ENCODE data around the gene BRIP1. TPM values are rescaled to one million over a fixed set of nuclear protein-coding genes. Genes with fewer than 3 reads are reported as not detected.

Gene BRIP1
- total and polyA plus RNA-seq, 4 donors, result 0.21 to 4.3 (median 0.82) TPM

- no peak for DNase-seq
- Histone ChIP-seq H3K4me1 (ENCODE audit: control insufficient read depth in 5 of 5, insufficient read depth in 5 of 5, low read length in 5 of 5) (no peaks in the 10 kb centered on the region), H3K9me3 (ENCODE audit: control insufficient read depth in 4 of 4, insufficient read depth in 3 of 4, low read length in 3 of 4) (peaks cover 0 to 7% (median under 1%) of the 10 kb centered on the region in 4 donors), H3K27me3 (ENCODE audit: control insufficient read depth in 3 of 3, insufficient read depth in 3 of 3, low read length in 2 of 3) (no peaks in the 10 kb centered on the region), H3K36me3 (ENCODE audit: control insufficient read depth in 4 of 4, insufficient read depth in 4 of 4, low read length in 4 of 4) (peaks cover 0 to 22% (median 5%) of the 10 kb centered on the region in 4 donors), H3K4me3 (no peak overlapping the region), H3K27ac (ENCODE audit: low read depth in 1 of 2, low read length in 1 of 2) (no peak overlapping the region), H3K9ac (ENCODE audit: insufficient read depth in 1 of 2, low read length in 2 of 2) (no peak overlapping the region)
- no peak for ATAC-seq (ENCODE audit: insufficient read depth, low FRiP score)
- TF ChIP-seq CTCF (IDR thresholded peaks at IDR 0.05; ENCODE audit: control extremely low read depth, extremely low read depth), result no peak
Observed at GRCh38 chr17:61736438-61736837, 126.9 kb downstream of the BRIP1 start.

- H3K27ac ChIP-seq (ENCODE audit: low read depth in 1 of 2, low read length in 1 of 2), result no peak overlapping the region
- H3K9ac ChIP-seq (ENCODE audit: insufficient read depth in 1 of 2, low read length in 2 of 2), result no peak overlapping the region
- ATAC-seq (ENCODE audit: insufficient read depth, low FRiP score) (no peak), DNase-seq (no peak)
- H3K4me1 ChIP-seq (ENCODE audit: control insufficient read depth in 5 of 5, insufficient read depth in 5 of 5, low read length in 5 of 5), result no peaks in the 10 kb centered on the region
- no peak for TF ChIP-seq CTCF (IDR thresholded peaks at IDR 0.05; ENCODE audit: control extremely low read depth, extremely low read depth)
- 97% methylated on average over 2 of the region's 2 CpGs for WGBS, 2 donors
- peaks cover 0 to 2% (median 0%) of the 10 kb centered on the region in 4 donors for H3K9me3 ChIP-seq (ENCODE audit: control insufficient read depth in 4 of 4, insufficient read depth in 3 of 4, low read length in 3 of 4)
- H3K4me3 ChIP-seq, result no peak overlapping the region
- H3K27me3 ChIP-seq (ENCODE audit: control insufficient read depth in 3 of 3, insufficient read depth in 3 of 3, low read length in 2 of 3), result no peaks in the 10 kb centered on the region
- peaks cover 0 to 15% (median 4%) of the 10 kb centered on the region in 4 donors for H3K36me3 ChIP-seq (ENCODE audit: control insufficient read depth in 4 of 4, insufficient read depth in 4 of 4, low read length in 4 of 4)
Observed at GRCh38 chr17:61735807-61736206, 127.5 kb downstream of the BRIP1 start.

GRCh38 chr17:61734466-61734865 lies 128.9 kb downstream of the BRIP1 start:
- TF ChIP-seq CTCF (IDR thresholded peaks at IDR 0.05; ENCODE audit: control extremely low read depth, extremely low read depth), result no peak
- Histone ChIP-seq H3K27me3 (ENCODE audit: control insufficient read depth in 3 of 3, insufficient read depth in 3 of 3, low read length in 2 of 3) (no peaks in the 10 kb centered on the region), H3K4me3 (no peak overlapping the region), H3K27ac (ENCODE audit: low read depth in 1 of 2, low read length in 1 of 2) (no peak overlapping the region), H3K9ac (ENCODE audit: insufficient read depth in 1 of 2, low read length in 2 of 2) (no peak overlapping the region), H3K4me1 (ENCODE audit: control insufficient read depth in 5 of 5, insufficient read depth in 5 of 5, low read length in 5 of 5) (no peaks in the 10 kb centered on the region), H3K9me3 (ENCODE audit: control insufficient read depth in 4 of 4, insufficient read depth in 3 of 4, low read length in 3 of 4) (peaks cover 0 to 2% (median 0%) of the 10 kb centered on the region in 4 donors), H3K36me3 (ENCODE audit: control insufficient read depth in 4 of 4, insufficient read depth in 4 of 4, low read length in 4 of 4) (peaks cover 0 to 7% (median 3%) of the 10 kb centered on the region in 4 donors)
- no peak for DNase-seq
- no peak for ATAC-seq (ENCODE audit: insufficient read depth, low FRiP score)

GRCh38 chr17:61734012-61734411 lies 129.3 kb downstream of the BRIP1 start:
- no peak overlapping the region for H3K4me3 ChIP-seq
- peaks cover 0 to 2% (median 0%) of the 10 kb centered on the region in 4 donors for H3K9me3 ChIP-seq (ENCODE audit: control insufficient read depth in 4 of 4, insufficient read depth in 3 of 4, low read length in 3 of 4)
- TF ChIP-seq CTCF (IDR thresholded peaks at IDR 0.05; ENCODE audit: control extremely low read depth, extremely low read depth), result no peak
- no peaks in the 10 kb centered on the region for H3K27me3 ChIP-seq (ENCODE audit: control insufficient read depth in 3 of 3, insufficient read depth in 3 of 3, low read length in 2 of 3)
- no peaks in the 10 kb centered on the region for H3K4me1 ChIP-seq (ENCODE audit: control insufficient read depth in 5 of 5, insufficient read depth in 5 of 5, low read length in 5 of 5)
- DNase-seq (no peak), ATAC-seq (ENCODE audit: insufficient read depth, low FRiP score) (no peak)
- WGBS, 2 donors, result 95 to 96% methylated on average over 3 of the region's 3 CpGs
- H3K36me3 ChIP-seq (ENCODE audit: control insufficient read depth in 4 of 4, insufficient read depth in 4 of 4, low read length in 4 of 4), result peaks cover 0 to 7% (median 1%) of the 10 kb centered on the region in 4 donors
- H3K9ac ChIP-seq (ENCODE audit: insufficient read depth in 1 of 2, low read length in 2 of 2), result no peak overlapping the region
- no peak overlapping the region for H3K27ac ChIP-seq (ENCODE audit: low read depth in 1 of 2, low read length in 1 of 2)

Measured in lung (tissue), 12 donors.